CD14-positive monocyte (primary cell): ENCODE results near the gene CPAMD8. TPM values are rescaled to one million over a fixed set of nuclear protein-coding genes. Genes with fewer than 3 reads are reported as not detected.

ENCODE experiments used
- DNase-seq, 3 donors: peaks; one replicate each; pipeline ENCODE4 v3.0.0-alpha.2; 2011 to 2022
- H2AFZ ChIP-seq: 2 replicates; pipeline ENCODE4 v1.6.0; 2012; ENCODE audit warnings: mild to moderate bottlenecking, low read depth, low read length, inconsistent platforms; ENCODE audit not compliant: insufficient read depth, poor library complexity, severe bottlenecking
- H3K27ac ChIP-seq, 2 donors: 1 replicate in 1 of 2; 2 replicates in 1 of 2; pipeline ENCODE4 v1.5.1; 2012 to 2013; ENCODE audit warnings: low read length in 2 of 2, control low read depth in 1 of 2, inconsistent platforms in 1 of 2, low read depth in 1 of 2, mild to moderate bottlenecking in 1 of 2
- H3K27me3 ChIP-seq, 2 donors: one replicate each; pipeline versions ENCODE4 v1.6.0 to v1.6.1; 2011 to 2013; ENCODE audit warnings: low read length in 2 of 2; ENCODE audit not compliant: control insufficient read depth in 2 of 2, insufficient read depth in 2 of 2
- H3K36me3 ChIP-seq, 2 donors: replicated peaks in 1 of 2; 1 replicate in 1 of 2; 2 replicates in 1 of 2; pipeline versions ENCODE4 v1.5.1 to v1.6.1; 2012 to 2013; ENCODE audit warnings: low read length in 2 of 2, control low read depth in 1 of 2, inconsistent platforms in 1 of 2, mild to moderate bottlenecking in 1 of 2; ENCODE audit not compliant: insufficient read depth in 2 of 2, control insufficient read depth in 1 of 2
- H3K4me1 ChIP-seq, 2 donors: 1 replicate in 1 of 2; 2 replicates in 1 of 2; pipeline versions ENCODE4 v1.5.1 to v1.6.1; 2012 to 2013; ENCODE audit warnings: low read length in 2 of 2, control low read depth in 1 of 2, inconsistent platforms in 1 of 2, mild to moderate bottlenecking in 1 of 2, moderate library complexity in 1 of 2; ENCODE audit not compliant: insufficient read depth in 2 of 2, control insufficient read depth in 1 of 2
- H3K4me2 ChIP-seq: replicated peaks from 2 replicates; pipeline ENCODE3; 2012; ENCODE audit warnings: low read length, moderate library complexity, mild to moderate bottlenecking; ENCODE audit not compliant: poor library complexity, severe bottlenecking; ENCODE audit errors: extremely low read depth
- H3K4me3 ChIP-seq, 3 experiments: fragments of 200-600 bp in 1 of 3; sonication (generic) in 1 of 3; replicated peaks in 1 of 3; 1 replicate in 2 of 3; 2 replicates in 1 of 3; pipeline ENCODE4 v1.5.1; 2011 to 2013; ENCODE audit warnings: low read length in 3 of 3, mild to moderate bottlenecking in 3 of 3, control low read depth in 2 of 3, low read depth in 2 of 3, inconsistent platforms in 1 of 3, moderate library complexity in 1 of 3
- H3K79me2 ChIP-seq: 2 replicates; pipeline ENCODE4 v1.6.0; 2012; ENCODE audit warnings: mild to moderate bottlenecking, control low read depth, inconsistent platforms, low read length, moderate library complexity; ENCODE audit not compliant: insufficient read depth
- H3K9ac ChIP-seq: 2 replicates; pipeline ENCODE4 v1.6.0; 2017; ENCODE audit warnings: low read length, mild to moderate bottlenecking; ENCODE audit not compliant: insufficient read depth, poor library complexity, severe bottlenecking
- H3K9me3 ChIP-seq, 2 donors: replicated peaks in 1 of 2; 1 replicate in 1 of 2; 2 replicates in 1 of 2; pipeline versions ENCODE4 v1.5.1 to v1.6.1; 2012 to 2013; ENCODE audit warnings: low read length in 2 of 2, control low read depth in 1 of 2; ENCODE audit not compliant: control insufficient read depth in 1 of 2, insufficient read depth in 1 of 2
- H4K20me1 ChIP-seq: 2 replicates; pipeline ENCODE4 v1.6.0; 2012; ENCODE audit warnings: mild to moderate bottlenecking, low read length, control low read depth, moderate library complexity; ENCODE audit not compliant: insufficient read depth
- H3K27ac Mint-ChIP-seq, 7 donors: one replicate each; pipeline ENCODE4 v1.8.0; 2020; ENCODE audit warnings: mild to moderate bottlenecking in 7 of 7, mixed read lengths in 7 of 7, moderate library complexity in 6 of 7, inconsistent platforms in 2 of 7
- H3K27me3 Mint-ChIP-seq, 3 donors: one replicate each; pipeline ENCODE4 v1.8.0; 2021 to 2022; ENCODE audit warnings: low read depth in 3 of 3, mild to moderate bottlenecking in 3 of 3, mixed read lengths in 3 of 3, moderate library complexity in 3 of 3, inconsistent platforms in 1 of 3
- H3K36me3 Mint-ChIP-seq, 2 donors: one replicate each; pipeline ENCODE4 v1.8.0; 2020; ENCODE audit warnings: mixed read lengths in 2 of 2, inconsistent platforms in 1 of 2, mild to moderate bottlenecking in 1 of 2
- H3K4me1 Mint-ChIP-seq: one replicate; pipeline ENCODE4 v1.8.0; 2020; ENCODE audit warnings: mild to moderate bottlenecking, mixed read lengths
- H3K4me3 Mint-ChIP-seq, 2 donors: one replicate each; pipeline ENCODE4 v1.8.0; 2020; ENCODE audit warnings: mild to moderate bottlenecking in 2 of 2, mixed read lengths in 2 of 2, moderate library complexity in 1 of 2
- H3K9me3 Mint-ChIP-seq, 7 donors: one replicate each; pipeline ENCODE4 v1.8.0; 2020 to 2022; ENCODE audit warnings: mixed read lengths in 7 of 7, mild to moderate bottlenecking in 6 of 7, moderate library complexity in 6 of 7, inconsistent platforms in 2 of 7
- WGBS: methylation state at CpG from one replicate; pipeline ENCODE4 v1.1.5; 2013; ENCODE audit warnings: missing lambda C conversion rate; ENCODE audit not compliant: insufficient coverage; 5-methylcytosine and 5-hydroxymethylcytosine counted together
- intact Hi-C, 2 donors: fragments of 100-400 bp; cut with micrococcal nuclease; formaldehyde crosslinking; loops; one replicate each; pipeline versions ENCODE4 v1.15.0 to v1.15.1; 2023
- polyA plus RNA-seq, 3 donors: library from polyadenylated mRNA; depleted of rRNA in 1 of 3; unstranded in 2 of 3; stranded (reverse) in 1 of 3; fragments of 300-500 nt in 2 of 3; fragments of >200 nt in 1 of 3; fragmentation: Illumina TruSeq in 2 of 3; gene quantifications; 1 replicate in 2 of 3; 2 replicates in 1 of 3; pipeline ENCODE4 v1.2.3, GENCODE V29; 2012 to 2021
- TF ChIP-seq, protein P1 (sequence below): fragments of 200-600 bp; IDR thresholded peaks from one replicate; pipeline ENCODE4 v1.8.0; 2022; ENCODE audit warnings: antibody characterized with exemption, mild to moderate bottlenecking

The CPAMD8 gene
- polyA plus RNA-seq, 3 donors = 5.1 to 53.4 (median 5.4) TPM

DNA sequence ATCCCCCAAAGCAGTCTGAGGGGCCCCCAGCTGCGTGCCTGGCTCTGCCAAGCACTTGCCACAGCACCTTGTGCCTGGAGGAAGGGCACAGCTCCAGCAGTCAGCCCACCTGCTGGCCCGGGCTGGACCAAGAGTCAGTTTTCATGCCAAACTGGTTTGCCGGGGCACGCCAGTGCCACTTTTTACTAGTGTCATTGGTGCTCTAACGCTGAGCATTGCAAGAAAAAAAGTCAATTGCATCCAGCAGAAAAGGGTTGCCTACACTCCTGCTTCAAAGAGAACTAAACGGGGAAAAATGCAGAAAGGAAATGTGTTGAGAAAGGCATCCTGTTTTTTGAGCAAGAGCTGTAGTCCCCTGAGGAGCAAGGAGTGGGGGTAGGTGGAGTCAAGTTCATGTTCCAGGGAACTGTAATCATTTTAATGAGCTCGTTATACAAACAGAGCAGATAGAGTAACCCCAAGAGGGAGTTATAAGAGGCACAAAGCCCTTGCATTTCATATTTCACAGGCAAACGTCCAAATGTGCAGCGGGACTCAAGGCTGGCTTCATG, 69.4 kb downstream of the CPAMD8 start:
- Histone ChIP-seq H3K27ac (peak overlapping the region; percentile 82 to 93), H3K79me2 (no peaks in the 10 kb centered on the region), H3K4me2 (peak overlapping the region; percentile 66), H3K9me3 (no peaks in the 10 kb centered on the region), H3K9ac (peak overlapping the region; percentile 35), H3K27me3 (no peaks in the 10 kb centered on the region), H3K36me3 (no peaks in the 10 kb centered on the region), H3K4me3 (peak overlapping the region in 2 of 3 experiments; percentile 23 to 51), H4K20me1 (no peaks in the 10 kb centered on the region), H3K4me1 (peaks cover 81 to 87% of the 10 kb centered on the region in 2 donors), H2AFZ (peak overlapping the region; percentile 46)
- peak in 2 of 3 donors; percentile 19 to 34 for DNase-seq
- peak overlapping the region; percentile 50 to 76 for H3K4me3 Mint-ChIP-seq
- peak overlapping the region; percentile 80 to 98 (median 92) for H3K27ac Mint-ChIP-seq
- peaks cover 87% of the 10 kb centered on the region for H3K4me1 Mint-ChIP-seq
- peaks cover 4 to 6% of the 10 kb centered on the region in 2 donors for H3K36me3 Mint-ChIP-seq
- TF ChIP-seq, protein P1, sequence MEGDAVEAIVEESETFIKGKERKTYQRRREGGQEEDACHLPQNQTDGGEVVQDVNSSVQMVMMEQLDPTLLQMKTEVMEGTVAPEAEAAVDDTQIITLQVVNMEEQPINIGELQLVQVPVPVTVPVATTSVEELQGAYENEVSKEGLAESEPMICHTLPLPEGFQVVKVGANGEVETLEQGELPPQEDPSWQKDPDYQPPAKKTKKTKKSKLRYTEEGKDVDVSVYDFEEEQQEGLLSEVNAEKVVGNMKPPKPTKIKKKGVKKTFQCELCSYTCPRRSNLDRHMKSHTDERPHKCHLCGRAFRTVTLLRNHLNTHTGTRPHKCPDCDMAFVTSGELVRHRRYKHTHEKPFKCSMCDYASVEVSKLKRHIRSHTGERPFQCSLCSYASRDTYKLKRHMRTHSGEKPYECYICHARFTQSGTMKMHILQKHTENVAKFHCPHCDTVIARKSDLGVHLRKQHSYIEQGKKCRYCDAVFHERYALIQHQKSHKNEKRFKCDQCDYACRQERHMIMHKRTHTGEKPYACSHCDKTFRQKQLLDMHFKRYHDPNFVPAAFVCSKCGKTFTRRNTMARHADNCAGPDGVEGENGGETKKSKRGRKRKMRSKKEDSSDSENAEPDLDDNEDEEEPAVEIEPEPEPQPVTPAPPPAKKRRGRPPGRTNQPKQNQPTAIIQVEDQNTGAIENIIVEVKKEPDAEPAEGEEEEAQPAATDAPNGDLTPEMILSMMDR = no peak
- 2% methylated on average over 6 of the region's 9 CpGs for WGBS
- intact Hi-C loops = no loop called here
- H3K27me3 Mint-ChIP-seq = peaks cover 0 to 4% (median 0%) of the 10 kb centered on the region in 3 donors
- H3K9me3 Mint-ChIP-seq = peaks cover 0 to 2% (median under 1%) of the 10 kb centered on the region in 7 donors

DNA sequence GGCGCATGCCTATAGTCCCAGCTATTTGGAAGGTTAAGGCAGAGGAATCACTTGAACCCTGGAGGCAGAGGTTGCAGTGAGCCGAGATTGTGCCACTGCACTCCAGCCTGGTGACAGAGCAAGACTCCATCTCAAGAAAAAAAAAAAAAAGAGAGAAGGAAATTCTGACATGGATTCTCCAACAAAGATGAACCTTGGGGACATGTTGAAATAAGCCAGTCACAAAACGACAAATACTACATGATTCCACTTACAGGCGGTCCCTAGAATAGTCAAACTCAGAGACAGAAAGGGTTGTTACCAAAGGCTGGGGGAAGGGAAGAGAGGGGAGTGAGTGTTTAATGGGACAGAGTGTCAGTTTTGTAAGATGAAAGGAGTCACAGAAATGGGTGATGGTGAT, 71.4 kb downstream of the CPAMD8 start:
- H3K9me3 ChIP-seq = no peaks in the 10 kb centered on the region
- intact Hi-C loops = no loop called here

More for the DNA sequence above, 71.4 kb downstream of the CPAMD8 start:
- Histone ChIP-seq H3K79me2 (no peaks in the 10 kb centered on the region), H3K27me3 (no peaks in the 10 kb centered on the region), H4K20me1 (no peaks in the 10 kb centered on the region), H2AFZ (peak overlapping the region; percentile 43), H3K27ac (peak overlapping the region; percentile 82 to 93), H3K4me2 (peak overlapping the region; percentile 26), H3K9ac (peak overlapping the region; percentile 11), H3K36me3 (no peaks in the 10 kb centered on the region), H3K4me3 (peak overlapping the region in 1 of 3 experiments; percentile 4), H3K4me1 (peaks cover 80 to 83% of the 10 kb centered on the region in 2 donors)
- WGBS = 56% methylated on average over 2 of the region's 4 CpGs
- Mint-ChIP-seq H3K4me3 (peak overlapping the region in 1 of 2 donors; percentile 35), H3K27ac (peak overlapping the region; percentile 80 to 98 (median 90)), H3K4me1 (peaks cover 75% of the 10 kb centered on the region), H3K27me3 (peaks cover 0 to 4% (median 1%) of the 10 kb centered on the region in 3 donors), H3K9me3 (peaks cover 0 to 2% (median 0%) of the 10 kb centered on the region in 7 donors), H3K36me3 (peaks cover 5 to 14% of the 10 kb centered on the region in 2 donors)
- TF ChIP-seq, protein P1 = no peak
- DNase-seq = peak; percentile 43 to 55 (median 51)
